CD4-positive, alpha-beta T cell treated with Interleukin-15 for 1 hour (primary cell): Measurements from ENCODE around the gene CFAP74.

Experiments
- DNase-seq: peaks from one replicate; pipeline ENCODE4 v3.0.0-alpha.2; 2020

The CFAP74 gene

DNA sequence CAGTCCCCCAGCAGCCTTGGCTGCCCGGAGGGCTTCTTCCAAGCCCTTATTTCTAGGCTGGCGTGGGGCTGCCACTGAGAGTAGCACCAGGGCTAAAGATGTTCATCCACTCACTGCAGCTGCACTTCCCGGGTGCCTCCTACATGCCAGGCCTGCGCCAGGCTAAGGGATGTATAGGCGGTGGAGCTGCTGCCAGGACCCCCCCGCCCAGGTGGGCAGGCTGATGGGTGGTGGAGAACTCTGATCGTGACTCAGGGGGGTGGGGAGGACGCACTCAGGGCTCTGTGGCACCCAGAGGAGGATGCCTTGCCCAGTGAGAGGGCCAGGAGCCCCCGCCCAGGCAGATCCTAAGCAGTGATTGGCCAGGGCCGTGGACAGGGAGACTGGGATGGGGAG is 34.1 kb downstream of the CFAP74 start:
- DNase-seq: no peak

DNA sequence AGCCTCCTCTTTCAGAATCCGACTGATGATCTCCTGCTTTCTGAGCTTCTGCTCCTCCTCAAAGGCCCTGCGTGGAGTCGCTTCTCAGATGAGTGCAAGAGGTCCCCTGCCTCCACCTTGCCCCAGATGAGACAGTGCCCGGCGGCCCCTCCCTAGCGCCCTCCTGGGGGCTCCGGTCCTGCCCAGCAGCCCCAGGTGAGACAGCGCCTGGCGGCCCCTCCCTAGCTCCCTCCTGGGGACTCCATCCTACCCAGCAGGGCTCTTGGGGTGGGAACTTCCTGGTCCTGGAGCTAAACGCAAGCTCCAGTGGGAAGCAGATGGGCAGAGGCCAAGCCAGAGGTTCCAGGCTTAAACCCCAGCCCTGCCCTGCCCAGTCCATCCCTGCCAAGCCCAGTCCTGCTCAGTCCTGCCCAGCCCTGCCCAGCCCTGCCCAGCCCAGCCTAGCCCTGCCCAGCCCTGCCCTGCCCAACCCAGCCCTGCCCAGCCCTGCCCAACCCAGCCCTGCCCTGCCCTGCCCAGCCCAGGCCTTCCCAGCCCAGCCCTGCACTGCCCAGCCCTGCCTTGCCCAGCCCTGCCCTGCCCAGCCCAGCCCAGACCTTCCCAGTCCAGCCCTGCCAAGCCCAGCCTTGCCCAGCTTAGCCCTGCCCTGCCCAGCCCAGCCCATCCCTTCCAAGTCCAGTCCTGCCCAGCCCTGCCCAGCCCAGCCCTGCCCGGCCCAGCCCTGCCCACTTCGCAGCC is 34.6 kb downstream of the CFAP74 start:
- DNase-seq: no peak

DNA sequence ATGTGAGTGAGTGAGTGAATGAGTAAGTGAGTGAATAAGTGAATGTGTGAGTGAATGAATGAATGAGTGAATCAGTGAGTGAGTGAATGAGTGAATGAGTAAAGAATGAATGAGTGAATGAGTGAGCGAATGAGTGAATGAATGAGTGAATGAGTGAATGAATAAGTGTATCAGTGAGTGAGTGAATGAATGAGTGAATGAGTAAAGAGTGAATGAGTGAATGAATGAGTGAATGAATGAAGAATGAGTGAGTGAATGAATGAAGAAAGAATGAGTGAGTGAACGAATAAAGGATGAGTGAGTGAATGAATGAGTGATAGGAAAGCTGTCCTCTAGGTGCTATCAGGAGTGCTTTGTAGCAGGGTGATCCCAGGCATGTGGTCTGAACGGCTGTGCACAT is 35.7 kb downstream of the CFAP74 start:
- no peak for DNase-seq

DNA sequence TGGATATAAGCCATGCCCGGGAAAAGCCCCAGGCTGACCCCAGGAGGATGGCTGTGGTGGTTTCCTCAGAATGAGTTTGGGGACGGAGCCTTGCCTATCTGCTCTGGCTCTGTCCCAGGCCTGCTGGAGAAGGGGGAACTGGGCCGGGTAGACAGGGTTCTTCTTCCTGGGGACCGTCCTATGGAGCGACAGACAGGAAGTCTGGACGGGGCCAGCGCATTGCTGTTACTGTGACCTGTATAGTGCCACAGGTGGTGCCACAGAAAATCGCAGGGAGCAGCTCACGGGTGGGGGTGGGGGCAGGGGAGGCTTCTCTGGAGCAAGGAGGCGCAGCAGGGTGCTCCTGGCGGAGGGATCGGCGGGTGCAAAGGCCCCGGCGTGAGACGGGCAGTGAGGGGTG is 36.4 kb downstream of the CFAP74 start:
- no peak for DNase-seq

DNA sequence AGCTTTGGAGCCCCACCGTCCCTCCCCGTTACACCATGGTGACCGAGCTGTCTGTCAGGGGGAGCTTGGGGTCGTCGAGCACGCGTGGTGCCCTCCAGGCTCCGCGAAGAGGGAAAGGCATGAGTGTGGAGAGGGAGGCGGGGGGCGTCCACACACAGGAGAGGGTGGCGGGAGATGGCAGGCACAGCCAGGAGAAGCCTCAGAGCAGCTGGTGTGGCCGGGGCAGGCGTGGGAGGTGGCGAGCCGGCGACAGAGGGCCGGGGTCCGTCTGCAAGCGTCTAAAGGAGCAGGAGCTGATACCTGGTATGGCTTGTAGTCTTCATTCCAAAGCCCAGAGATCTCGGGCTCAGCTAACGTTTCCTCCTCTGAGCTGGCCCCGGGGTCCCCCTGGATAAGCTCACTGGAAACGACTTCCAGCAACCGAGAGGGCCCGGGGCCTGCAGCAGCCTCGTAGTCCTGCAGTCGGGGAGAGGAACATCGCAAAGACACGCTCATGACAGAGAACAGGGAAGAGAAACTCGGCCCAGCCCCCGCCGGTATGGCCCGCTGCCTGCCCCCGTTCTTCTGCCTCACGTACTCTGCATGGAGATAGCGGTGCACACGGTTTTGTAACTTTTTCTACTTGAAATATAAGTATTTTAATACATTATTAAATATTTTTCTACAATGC is 37.4 kb downstream of the CFAP74 start:
- no peak for DNase-seq

DNA sequence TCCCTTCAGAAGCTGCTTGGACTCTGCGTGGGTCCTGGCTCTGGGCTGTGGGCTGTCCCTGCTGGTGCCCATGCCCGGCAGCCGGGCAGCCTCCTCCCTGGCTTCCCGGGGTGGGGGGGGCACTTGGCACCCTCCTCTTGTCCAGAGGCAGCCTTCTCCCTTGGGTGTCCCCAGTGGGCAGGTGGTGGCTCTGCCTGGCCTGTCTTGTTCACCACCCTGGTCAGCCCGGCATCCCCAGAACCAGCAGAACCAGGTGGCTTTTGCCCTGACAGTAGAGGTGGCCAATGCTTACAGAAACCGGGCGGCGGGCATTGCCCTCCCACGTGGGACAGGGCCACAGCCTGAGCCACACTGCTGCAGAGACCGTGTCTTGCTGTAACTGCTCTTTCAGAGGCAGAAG is 38.0 kb downstream of the CFAP74 start:
- DNase-seq: no peak

DNA sequence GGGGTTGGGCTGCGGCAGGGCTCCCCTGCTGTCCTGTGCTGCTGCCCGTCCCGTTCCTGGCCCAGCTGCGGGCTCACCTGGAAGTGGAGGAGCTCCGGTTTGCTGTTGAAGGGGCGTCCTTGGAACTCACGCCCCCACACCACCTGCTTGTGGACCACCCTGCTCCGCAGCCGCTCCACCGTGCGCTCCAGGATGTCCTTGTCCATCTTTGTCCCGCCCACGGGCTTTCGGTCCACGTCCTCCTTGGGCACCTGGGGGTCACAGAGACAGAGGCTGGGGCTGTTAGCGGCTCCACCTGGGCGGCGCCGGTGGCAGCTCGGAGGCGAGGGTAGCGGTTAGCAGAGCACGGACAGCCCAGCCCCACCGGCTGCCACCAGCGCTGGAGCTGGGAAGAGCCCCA is 38.8 kb downstream of the CFAP74 start:
- no peak for DNase-seq

DNA sequence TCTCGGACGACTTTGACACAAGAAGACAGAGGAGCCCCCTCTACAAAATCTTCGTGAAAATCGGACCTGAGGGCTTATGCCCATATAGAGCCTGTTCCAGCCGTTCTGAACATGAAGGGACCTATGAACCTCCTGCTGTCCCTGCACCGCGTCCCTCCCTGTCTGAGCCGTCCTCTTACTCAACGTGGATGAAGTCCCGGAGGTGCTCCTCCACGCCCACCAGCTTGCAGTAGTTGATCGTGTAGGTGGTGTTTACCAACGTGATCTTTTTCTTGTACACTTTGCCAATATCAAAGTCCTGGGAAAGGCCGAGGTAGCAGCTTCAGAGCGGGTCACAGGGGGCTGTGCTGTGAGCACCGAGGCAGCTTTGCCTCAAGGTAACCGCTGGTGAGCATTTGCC is 40.0 kb downstream of the CFAP74 start:
- DNase-seq: no peak

DNA sequence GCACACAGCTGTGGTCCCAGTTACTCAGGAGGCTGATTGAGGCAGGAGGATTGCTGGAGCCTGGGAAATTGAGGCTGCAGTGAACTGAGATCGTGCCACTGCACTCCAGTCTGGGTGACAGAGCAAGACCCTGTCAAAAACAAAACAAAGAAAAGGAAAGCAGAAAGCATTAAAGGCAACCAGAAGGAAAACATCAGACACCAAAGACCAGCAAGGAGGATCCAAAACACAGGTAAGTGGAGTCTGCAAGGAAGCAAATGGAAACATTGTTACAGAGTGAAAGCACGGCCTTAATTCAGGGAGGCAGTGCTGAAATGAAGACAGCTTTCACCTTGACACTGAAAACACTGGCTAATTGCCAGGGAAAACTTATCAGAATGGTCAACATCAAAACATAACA is 40.8 kb downstream of the CFAP74 start:
- no peak for DNase-seq

DNA sequence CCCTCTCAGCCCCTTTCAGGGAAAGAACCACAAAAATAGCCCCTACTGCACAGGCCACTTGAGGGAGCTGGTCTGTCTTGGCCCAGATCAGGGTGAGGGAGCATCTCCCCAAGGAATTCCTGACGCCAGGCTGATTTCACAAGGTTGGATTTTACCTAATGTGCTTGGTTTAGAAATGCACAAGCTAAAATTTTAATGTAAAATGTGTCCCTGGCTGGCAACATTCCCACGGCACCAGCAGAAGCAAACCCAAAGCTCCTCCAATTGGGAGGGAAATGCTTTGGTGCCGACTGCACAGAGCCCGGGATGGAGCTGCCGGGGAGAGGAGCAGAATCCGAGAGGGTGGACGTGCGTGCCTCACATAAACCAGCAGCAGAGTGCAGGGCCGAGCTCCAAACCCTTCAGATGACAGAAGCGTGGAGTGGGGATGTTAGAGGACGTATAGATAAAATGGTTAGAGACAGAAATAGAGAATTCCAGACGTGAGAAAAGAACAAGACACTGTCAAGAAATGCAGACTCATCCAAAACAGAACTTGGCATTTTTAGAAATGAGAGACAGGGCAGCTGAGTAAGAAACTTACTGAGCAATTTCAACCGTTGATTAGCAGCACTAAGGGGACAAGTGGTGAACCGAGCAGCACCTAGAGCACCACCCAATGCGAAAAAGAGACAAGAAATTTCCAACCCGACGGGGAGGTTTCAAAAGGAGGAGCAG is 42.9 kb downstream of the CFAP74 start:
- no peak for DNase-seq

DNA sequence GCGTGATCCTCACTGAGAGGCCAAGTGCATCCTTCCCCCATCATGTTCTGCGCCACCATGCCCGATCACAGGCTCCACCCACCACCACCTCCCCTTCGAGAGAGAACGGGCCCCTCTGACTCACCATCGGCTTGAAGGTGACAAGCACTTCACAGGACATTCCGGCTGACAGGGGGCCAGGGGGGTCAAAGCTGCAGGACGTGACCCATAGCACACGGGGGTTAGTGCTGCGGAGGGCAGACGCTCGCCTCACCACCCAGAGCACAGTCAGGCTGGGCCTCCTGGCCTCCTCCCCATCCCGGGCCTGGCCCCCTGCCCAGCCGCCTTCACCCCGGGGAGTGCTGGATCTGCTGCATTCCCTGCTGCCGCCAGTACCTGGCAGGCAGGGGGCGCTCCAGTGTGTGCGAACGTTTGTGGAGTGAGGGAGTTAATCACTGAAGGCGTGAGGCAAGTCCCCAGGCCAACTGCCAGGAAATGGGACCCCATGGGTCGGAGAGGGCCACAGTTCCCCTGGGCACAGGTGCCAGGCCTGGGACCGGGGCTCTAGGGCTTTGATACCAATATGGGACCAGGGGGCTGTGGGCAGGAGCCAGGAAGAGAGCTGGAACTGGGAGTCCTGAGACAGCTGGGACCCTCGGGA is 43.6 kb downstream of the CFAP74 start:
- DNase-seq: peak; percentile 40

DNA sequence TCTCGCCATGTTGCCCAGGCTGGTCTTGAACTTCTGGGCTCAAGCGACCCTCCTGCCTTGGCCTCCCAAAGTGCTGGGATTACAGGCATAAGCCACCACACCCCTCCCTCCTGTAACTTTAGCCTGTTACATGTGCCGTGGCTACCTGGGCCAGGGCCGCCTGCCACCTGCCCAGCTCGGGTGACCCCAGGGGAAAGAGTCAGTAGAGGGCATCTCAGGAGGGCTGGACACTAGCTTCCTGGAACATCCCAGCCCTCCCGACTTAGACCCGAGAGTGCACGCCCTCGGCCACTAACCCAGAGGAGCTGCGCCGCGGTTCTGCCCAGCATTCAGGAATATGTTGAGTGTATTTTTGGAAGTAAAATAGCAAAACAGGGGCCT is 44.1 kb downstream of the CFAP74 start:
- DNase-seq: no peak

DNA sequence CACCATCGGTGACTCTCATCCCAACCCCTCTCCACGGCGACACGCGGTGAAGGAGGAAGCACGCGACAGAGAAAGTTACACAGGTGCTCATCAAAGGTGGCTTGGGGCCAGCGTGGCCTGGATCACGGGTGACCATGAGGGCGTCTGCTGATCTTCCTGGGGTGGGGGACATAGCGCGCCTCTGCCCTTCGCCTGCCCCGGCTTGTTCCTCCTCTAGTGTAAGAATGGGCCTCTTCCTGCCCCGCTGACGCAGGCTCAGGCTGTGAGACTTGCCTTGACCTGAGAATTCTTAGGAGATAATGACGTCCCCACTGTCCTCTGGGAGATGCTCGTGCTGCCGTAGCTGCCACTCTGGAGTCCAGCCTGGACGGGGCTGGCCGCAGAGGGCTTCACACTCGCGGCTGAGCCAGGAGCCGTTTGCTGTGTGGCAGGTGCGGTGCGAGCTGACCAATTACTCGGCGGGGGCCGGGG is 45.5 kb downstream of the CFAP74 start:
- no peak for DNase-seq

DNA sequence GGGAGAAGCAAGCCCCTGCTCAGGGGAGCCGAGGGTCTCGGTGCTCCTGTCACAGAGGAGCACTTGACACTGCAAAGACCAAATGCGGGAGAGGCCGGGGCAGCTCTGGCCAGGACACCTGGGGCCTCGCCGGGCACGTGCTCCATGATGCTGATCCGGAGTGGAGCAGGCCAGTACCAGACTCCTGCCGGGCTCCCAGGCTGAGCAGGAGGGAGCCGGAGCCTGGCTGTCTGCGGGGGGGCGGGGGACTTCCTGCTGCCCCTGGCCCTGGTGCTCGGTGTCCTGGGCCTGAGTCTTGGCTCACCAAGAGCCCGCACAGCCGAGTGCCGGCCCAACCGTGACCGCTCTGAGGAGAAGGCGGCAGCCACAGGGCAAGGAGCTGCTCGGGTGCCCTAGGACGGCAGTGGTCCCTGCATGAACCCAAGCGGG is 46.0 kb downstream of the CFAP74 start:
- DNase-seq: no peak

DNA sequence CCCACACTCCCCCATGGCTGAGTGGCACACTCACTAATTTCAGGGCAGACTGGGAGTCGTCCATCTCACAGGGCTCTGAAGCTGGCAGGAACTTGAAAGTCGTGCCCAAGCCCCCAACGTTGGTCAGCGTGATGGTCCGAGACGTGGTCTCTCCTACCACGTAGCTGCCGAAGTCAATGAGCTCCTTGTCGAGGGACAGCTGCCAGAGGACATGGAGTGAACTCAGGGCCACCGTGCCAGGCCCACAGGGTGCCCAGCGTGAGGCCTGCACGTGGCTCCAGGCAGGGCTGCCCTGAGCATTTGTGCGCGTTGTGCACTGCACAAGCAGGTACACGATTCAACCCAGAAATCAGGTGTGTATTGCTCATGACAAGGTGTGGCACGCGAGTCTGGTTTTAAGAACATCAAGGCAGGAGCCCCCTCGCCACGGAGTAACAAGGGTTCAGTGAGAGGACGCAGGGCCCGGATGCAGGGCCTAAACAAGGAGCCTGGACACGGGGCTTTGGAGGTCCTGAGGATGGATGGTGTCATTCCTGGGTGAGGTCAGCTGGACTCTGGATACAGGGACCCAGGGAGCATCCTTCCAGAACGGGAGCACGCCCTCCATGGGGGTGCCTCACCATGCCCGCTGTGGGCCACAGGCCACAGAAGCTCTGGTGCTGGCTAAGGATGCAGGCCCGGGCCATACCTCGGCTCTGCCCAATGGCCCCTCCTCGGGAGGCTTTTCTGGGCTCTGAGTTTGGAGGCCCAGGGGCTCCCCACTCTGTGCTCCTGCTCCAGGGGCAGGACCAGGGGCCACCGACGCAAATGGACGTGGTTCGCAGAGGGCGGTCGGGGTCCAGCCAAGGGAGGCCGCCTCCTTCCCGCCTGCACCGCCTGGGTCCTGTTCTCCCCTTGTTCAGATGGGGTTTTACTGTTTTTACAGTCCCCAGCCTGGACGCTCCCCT is 46.7 kb downstream of the CFAP74 start:
- DNase-seq: no peak

DNA sequence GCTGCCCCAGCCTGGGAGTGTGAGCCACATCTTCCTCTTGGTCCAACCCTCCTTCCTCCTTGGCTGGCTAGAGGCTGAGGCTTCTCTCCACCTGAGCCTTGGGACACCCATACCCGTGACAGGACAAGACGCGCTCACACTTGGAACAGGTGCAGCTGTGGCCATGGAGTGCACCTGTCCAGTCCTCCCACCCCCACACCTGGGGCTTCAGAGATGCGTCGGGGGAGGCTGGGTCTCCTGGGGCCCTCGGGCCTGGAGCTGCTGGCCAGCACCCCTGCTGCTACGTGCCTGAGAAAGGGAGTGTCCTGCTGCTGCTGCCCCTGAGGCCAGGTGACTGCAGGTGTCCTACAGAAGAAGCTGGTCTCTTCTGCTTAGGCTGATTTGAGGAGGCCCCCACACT is 47.5 kb downstream of the CFAP74 start:
- DNase-seq: no peak

DNA sequence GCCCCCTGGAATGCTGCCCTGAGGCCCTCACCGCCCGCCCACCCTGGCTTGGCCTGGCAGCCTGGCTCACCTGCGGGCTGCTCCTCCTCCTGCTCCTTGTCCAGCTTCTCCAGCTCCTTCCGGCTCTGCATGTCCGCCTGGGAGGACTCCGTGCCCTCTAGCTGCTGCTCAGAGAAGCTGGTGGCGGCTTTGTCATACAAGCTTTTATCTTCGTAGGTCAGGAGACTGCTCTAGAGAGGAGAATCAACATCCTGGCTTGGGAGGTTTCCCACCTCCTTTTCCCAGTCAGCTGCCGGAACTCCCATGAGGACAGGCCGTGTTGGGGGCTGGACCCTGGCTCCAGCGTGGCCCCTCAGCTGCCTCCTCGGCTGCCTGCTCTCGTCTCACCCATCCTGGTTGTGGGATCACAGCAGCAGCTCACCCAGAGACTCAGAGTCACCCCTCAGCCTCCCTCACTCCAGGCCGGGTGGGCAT is 47.9 kb downstream of the CFAP74 start:
- no peak for DNase-seq

DNA sequence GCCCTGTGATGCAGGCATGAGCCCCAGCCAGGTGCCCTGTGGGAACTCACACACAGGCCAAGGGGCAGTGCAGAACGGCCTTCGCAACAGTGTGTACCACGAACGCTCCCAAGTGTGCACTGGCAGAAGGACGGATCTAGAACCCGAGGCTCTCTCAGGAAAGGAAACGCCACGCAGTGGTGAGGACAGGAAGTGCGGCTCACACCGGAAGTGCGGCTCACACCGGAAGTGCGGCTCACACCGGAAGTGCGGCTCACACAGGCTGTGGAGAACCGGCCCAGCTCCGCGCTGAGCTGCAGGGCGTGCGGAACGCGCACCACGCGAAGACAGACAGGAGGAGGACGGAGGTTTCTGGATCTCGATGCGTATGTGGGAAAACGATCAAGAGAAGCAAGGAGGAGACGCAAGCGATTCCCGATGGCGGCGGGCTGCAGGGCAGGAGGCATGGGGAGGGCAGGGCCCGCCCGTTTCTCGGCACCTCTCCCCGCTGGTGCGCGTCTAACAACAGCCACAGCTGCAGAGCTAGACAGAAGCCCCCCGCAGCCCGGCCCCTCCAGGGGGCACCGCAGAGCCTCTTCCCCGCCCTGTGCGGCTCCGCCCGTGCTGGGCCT is 48.6 kb downstream of the CFAP74 start:
- DNase-seq: no peak

DNA sequence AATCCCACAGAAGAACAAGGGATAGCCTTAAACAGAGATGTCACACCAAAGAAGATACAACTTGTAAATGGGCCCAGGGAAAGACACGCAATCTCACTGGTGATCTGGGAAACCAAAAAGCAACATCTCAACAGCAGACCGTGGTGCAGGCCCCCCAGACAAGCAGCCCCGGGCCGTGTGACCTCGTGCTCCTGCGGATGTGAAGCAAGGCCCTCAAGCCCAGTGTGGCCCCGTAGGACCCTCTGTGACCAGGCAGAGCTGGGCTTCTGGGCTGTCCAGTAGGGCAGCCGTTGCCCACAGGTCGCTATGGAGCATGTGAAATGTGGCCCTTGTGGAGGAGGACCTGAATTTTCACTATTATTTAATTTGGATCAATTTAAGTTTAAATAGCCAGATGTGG is 49.6 kb downstream of the CFAP74 start:
- DNase-seq: no peak

DNA sequence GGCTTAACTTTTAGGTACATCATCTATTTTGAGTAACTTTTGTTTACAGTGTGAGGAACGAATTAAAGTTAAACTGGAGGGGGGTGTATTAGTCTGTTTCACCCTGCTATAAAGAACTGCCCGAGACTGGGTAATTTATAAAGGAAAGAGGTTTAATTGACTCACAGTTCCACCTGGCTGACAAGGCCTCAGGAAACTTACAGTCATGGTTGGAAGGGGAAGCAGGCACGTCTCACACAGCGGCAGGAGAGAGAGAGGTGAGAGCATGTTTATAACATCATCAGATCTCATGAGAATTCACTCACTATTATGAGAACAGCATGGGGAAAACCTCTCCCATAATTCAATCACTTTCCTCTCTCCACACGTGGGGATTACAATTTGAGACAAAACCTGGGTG is 52.6 kb downstream of the CFAP74 start:
- no peak for DNase-seq

DNA sequence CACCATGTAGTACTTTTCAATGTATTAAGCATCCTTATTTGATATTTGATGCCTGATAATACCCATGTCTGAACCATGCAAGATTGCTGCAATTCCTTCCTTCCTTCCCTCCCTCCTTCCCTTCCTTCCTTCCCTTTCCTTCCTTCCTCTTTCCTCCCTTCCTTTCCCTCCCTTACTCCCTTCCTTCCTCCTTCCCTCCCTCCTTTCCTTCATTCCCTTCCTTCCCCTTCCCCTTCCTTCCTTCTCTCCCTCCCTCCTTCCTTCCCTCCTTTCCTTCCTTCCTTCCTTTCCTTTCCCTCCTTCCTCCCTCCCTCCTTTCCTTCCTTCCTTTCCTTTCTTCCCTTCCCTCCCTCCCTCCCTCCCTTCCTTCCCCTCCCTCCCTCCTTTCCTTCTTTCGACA is 54.8 kb downstream of the CFAP74 start:
- no peak for DNase-seq

DNA sequence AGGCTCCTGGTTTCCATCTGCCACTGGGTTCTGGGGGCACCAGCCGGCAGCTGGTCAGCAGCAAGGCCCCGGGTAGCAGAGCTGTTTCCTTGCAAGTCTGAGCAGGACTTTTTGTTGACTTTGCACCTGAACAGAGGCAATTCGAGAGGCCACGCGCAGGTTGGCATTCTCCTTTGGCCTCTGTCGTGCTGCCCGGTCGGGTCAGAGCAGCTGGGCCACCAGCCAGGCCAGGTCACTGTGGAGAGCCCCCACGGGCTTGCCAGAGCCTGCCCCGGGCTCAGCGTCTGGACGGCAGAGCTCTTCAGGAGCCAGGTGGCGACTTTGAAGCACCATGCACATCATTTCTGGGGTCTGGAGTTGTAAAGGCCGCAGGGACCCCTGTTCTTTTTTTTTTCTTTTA is 56.1 kb downstream of the CFAP74 start:
- no peak for DNase-seq
